NCI-H2107 treated with DMSO at 0.1 percent for 48 hours (cell line): ENCODE data around the gene SPON1.
"Not testable (repeated sequence)": the region's sequence is repeated elsewhere in the genome, so short reads cannot be mapped to it uniquely, and the experiment has no call there.

ENCODE experiments used
- DNase-seq: peaks from one replicate; lab custom pipeline; 2025; ENCODE audit not compliant: unreplicated experiment; lab: John Stamatoyannopoulos, UW

The SPON1 gene

GRCh38 chr11:14267861-14268635, 305.5 kb downstream of the SPON1 start:
- no peak for DNase-seq

GRCh38 chr11:14269692-14270573, 307.4 kb downstream of the SPON1 start:
- no peak for DNase-seq

GRCh38 chr11:14270690-14271542, 308.4 kb downstream of the SPON1 start:
- DNase-seq = no peak

- no peak for DNase-seq
Measured at GRCh38 chr11:14273895-14274294, 311.4 kb downstream of the SPON1 start.

GRCh38 chr11:14275076-14275475, 312.6 kb downstream of the SPON1 start:
- DNase-seq = no peak

GRCh38 chr11:14278869-14279268, 316.3 kb downstream of the SPON1 start:
- DNase-seq = not testable (repeated sequence)

- no peak for DNase-seq
Measured at GRCh38 chr11:14288189-14288935, 325.8 kb downstream of the SPON1 start.

GRCh38 chr11:14290422-14290821, 327.9 kb downstream of the SPON1 start:
- DNase-seq = no peak

GRCh38 chr11:14299921-14300320, 337.4 kb downstream of the SPON1 start:
- DNase-seq = no peak

GRCh38 chr11:14300661-14301304, 338.3 kb downstream of the SPON1 start:
- DNase-seq = peak; percentile 60

GRCh38 chr11:14304601-14305000, 342.1 kb downstream of the SPON1 start:
- DNase-seq = no peak

- no peak for DNase-seq
Measured at GRCh38 chr11:14305649-14306048, 343.1 kb downstream of the SPON1 start.

- DNase-seq = no peak
Measured at GRCh38 chr11:14306481-14306880, 344.0 kb downstream of the SPON1 start.

- DNase-seq = peak; percentile 22
Measured at GRCh38 chr11:14308114-14308896, 345.8 kb downstream of the SPON1 start.

- no peak for DNase-seq
Measured at GRCh38 chr11:14308897-14309387, 346.4 kb downstream of the SPON1 start.

GRCh38 chr11:14309425-14310192, 347.1 kb downstream of the SPON1 start:
- DNase-seq = peak; percentile 13

- DNase-seq = no peak
Measured at GRCh38 chr11:14310679-14311078, 348.2 kb downstream of the SPON1 start.

GRCh38 chr11:14312736-14313438, 350.4 kb downstream of the SPON1 start:
- no peak for DNase-seq
